GM19023 (cell line): Measurements from ENCODE around the gene SPATS2.
"Not testable (repeated sequence)": the region's sequence is repeated elsewhere in the genome, so short reads cannot be mapped to it uniquely, and the experiment has no call there.

ENCODE experiments used
- ATAC-seq: cut with Tn5 transposase; IDR thresholded peaks from one replicate; pipeline ENCODE4 v1.9.1; 2021; ENCODE audit warnings: mild to moderate bottlenecking, moderate library complexity; ENCODE audit not compliant: unreplicated experiment

SPATS2 gene

DNA sequence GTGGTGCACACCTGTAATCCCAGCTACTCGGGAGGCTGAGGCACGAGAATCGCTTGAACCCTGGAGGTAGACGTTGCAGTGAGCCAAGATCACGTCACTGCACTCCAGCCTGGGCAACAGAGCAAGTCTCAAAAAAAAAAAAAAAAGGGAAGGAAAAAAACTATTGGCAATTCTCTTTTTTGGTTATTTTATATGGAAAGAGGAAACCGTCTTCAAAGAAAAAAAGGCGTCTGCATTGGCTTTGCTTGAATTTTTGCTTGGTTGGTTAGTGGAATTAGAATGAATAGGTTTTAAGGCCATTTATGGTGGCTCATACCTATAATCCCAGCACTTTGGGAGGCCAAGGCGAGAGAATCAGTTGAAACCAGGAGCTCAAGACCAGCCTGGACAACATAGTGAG, 142.4 kb downstream of the SPATS2 start:
- ATAC-seq: not testable (repeated sequence)

DNA sequence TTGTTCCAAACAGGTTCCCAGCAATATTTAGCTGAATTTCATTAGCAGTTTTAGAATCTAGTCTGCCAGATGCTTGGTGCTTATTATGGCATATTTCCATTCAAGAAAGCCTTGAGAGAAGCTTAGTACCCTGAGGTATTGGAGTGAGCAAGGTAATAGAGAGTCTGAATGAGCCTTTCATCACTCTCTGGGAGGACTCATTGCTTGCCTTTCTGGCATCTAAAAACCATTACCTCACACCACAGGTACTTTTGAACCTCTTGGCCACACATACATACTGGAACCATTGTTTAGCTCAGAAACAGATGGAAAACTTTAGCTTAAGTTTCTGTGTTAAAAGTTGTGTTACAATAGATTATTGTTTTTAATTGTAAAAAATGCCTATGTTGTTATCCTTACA, 144.1 kb downstream of the SPATS2 start:
- ATAC-seq: no peak

DNA sequence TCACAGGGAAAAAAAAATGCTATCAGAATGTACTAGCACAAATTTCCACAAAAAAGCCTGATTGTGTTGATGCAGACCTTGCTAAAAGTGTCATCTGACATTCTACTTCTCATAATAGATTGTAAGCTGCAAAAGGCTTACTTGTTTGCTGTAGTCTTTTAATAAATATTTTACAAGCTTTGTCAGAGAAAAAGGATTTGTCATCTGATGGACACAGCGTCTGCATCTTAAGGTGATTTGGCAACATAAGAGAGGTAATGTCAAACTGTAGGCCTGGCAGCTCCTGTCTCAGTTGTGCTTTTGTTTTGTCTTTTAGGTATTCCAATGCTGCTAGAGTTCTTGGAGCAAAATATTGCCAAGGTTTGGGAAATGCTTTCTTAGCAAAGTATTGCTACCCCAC, 145.3 kb downstream of the SPATS2 start:
- no peak for ATAC-seq

DNA sequence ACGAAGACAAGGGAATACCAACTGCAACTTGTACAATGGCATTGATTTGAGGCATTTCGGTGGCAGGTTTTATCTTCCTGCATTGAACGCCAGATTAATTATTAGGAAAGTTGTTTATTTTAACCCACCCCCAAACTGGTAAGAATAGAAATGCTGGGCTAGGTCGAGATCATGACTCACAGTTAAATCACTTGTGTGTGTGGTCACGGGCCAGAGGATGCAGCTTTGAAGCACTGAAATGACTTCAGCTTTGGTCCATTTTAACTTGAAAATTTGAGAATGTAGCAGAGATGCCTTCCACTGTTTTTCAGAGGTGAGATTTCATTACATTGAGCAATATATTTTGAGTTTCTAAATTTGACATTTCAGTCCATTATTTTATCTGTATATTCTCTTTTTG, 148.0 kb downstream of the SPATS2 start:
- ATAC-seq: no peak

DNA sequence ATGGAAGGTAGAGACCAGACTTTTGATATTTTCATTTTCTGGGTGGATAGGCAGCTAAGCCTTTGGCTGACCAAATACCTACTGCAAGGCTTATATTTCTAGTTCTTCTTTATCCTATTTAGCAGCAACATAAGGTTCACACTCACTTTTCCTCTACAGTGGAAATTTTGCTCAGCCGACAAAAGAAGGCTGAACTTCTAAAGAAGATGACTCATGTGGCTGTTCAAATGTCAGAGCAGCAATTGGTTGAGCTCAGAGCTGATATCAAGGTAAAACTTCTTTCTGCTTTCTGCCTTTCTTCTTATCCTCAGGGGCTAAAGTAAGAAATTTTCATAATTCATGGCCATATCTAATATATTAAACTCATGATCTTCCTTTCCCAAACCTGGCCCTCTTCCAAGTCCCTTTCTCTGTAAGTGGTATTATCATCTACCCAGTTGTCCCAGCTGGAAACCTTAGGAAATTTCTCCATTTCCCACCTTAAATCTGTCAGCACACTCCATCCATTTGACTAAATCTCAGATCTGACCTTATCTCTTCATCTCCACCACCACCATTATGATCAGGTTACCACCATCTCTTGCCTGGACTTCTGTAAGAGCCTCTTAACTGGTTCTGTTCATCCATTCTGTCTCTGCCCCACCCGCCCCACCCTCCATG, 151.8 kb downstream of the SPATS2 start:
- no peak for ATAC-seq

DNA sequence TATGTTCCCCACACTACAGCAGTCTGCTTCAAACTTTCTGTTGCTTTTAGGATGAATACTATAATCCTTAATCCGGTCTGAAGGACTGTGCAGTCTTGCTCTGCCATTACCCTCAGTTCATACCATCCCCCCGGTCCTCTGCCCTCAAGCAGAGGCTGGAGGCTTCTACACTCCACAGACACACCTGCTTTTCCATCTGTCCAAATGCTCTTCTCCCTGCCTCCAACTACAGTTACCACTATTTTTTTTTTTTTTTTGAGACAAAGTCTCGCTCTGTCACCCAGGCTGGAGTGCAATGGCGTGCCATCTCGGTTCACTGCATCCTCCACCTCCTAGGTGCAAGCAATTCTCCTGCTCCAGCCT, 152.3 kb downstream of the SPATS2 start:
- ATAC-seq: no peak

DNA sequence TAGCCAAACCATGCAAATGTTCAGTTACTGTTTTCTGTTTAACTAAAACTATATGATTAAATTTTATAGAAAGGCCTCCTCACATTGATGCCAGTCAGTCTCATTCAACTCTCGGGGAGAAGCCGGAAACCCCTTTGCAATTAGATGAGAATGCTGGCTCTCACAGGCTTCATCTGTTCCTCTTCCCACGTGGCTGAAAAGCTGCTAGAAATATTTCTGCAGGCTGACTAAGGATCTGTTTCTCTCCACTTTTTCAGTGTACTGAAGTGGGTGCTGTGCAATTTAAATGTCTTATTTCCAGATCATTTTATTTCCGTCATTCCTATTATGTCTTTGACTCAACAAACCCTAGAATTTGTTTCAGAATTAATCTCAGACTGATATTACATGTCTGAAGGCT, 154.1 kb downstream of the SPATS2 start:
- no peak for ATAC-seq

DNA sequence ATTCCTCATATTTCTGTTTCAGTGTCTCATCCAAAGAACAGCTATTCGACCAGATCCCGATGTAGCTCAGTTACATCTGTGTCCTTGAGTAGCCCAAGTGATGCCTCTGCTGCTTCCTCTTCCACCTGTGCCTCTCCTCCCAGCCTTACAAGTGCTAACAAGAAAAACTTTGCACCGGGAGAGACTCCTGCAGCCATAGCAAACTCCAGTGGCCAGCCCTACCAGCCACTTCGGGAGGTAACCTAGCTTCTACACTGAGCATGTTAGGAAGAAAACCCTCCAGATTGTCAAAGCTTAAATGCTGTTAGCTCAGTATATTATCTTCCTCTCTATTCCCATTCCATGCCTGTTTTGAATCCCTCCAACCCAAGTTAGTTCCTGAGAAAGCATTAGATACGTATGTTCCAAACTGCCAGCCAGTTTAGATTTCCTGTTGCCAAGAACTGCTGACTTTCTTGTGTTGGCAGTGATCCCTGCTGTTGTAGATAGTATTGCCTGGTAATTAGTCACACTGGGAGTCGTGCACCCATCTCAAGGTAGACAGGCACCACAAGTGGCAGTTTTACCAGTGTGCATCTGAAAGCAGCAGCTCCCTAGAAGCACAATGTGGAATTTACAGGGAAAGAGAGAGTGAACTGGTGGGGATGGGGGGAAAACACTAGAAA, 157.5 kb downstream of the SPATS2 start:
- ATAC-seq: no peak

DNA sequence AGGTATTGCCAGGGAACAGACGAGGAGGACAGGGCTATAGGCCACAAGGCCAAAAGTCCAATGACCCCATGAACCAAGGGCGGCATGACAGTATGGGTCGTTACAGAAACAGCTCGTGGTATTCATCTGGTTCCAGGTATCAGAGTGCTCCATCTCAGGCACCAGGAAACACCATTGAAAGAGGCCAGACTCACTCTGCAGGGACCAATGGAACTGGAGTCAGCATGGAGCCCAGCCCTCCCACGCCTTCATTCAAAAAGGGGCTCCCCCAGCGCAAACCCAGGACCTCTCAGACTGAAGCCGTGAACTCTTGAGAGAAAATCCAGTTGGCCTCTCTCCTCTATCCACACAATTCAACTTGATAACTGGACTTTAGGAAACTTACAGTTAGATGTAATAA, 158.7 kb downstream of the SPATS2 start:
- no peak for ATAC-seq

DNA sequence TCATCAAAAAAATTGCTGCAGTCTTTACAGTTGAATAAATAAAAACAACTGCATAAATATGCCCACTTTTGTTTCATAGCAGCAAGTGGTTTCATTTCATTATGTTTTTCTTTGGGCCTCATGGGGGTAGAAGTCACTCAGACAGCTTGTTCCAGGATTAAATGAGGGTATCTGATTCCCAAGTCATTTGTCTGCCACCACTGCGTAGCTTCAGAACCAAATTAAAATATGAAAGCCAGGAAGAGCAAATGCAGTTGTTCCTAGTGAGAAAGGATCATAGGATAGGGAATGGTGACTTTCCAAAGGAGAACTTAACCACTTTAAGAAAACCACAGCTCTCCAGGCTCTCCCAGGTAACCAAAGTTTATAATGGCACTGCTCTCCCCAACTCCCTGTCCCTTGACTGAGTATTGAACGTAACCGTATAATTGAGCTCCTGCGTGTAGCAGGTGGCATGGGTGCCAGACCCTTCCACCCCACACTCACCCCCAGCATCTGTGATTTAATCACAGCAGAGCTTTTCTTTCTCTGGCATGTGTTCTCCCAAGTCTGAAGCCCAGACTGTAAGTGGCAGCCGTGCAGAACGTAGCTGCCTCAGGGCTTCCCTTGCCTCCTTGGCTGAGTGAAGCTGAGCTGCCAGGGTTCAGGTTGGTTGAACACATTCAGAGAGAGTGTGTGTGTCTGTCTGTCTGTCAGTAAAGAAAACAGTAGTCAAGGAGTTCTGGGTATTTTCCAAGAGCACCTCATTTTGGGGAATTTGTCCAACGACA, 160.3 kb downstream of the SPATS2 start:
- ATAC-seq: no peak

DNA sequence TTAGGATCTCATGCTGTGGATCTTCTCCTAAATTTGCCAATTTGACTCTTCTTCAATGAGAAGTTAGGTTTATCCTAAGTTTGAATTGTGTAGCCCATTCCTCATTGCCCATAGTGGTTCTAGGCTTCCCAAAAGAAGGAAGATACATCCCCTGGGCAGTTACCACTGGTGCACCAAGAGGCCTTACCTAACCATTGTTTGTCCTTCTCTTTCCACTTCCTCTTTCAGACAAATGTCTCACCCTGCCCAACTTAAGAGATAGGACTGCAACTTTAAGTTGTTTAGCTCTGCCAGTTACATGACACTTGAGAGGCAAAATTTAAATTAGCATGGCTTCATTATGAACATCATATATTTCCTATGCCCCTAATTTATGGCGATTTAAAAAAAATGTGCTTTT, 162.2 kb downstream of the SPATS2 start:
- ATAC-seq: no peak

DNA sequence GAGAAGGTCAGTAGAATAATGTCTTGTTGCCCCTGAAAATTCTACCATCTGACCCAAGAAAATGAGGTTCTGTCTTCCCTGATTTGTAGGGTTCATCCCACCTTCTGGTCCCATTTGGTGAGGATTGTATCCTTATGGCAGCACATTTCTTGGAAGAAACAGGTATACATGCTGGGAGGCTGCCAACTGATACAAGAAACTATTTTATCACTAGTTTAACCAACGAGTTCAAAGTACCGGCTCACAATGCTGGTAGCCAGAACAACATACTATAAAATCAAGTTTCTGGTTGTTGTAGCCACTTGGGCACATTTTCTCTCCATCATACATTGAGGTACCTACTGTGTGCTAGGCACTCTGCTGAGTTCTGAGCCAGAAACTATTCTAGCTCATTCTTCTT, 164.5 kb downstream of the SPATS2 start:
- no peak for ATAC-seq

DNA sequence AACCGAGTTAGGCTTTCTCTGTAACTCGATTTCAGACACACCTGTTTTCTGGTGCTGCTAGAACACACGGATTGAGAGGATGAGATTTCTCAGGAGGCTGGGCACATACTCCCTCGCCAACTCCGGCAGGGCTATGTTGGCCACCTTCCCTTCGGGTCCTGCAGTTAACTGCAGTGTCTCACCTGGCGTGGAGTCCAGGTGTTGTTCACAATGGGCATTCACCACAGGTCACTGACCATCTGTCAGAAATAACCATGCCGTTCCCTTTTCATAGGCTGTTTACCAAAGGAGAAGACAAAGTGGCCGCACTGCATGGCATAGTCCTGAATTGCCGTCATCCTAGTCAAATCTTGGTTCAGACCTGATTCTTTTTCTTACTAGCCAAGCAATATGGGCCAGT, 166.1 kb downstream of the SPATS2 start:
- ATAC-seq: no peak

DNA sequence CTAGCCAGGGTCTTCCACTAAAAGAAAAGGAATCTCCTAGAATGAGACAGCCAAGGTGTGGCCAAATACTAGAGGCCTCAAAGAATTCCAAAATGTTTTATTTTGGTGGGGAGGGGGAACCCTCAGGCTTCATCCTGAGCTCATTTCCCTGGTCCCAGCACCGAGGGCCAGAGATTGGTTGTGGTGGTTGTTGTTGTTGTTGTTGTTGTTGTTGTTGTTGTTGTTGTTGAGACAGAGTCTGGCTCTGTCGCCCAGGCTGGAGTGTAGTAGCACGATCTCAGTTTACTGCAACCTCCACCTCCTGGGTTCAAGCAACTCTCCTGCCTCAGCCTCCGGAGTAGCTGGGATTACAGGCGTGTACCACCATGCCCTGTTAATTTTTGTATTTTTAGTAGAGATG, 166.9 kb downstream of the SPATS2 start:
- not testable (repeated sequence) for ATAC-seq

DNA sequence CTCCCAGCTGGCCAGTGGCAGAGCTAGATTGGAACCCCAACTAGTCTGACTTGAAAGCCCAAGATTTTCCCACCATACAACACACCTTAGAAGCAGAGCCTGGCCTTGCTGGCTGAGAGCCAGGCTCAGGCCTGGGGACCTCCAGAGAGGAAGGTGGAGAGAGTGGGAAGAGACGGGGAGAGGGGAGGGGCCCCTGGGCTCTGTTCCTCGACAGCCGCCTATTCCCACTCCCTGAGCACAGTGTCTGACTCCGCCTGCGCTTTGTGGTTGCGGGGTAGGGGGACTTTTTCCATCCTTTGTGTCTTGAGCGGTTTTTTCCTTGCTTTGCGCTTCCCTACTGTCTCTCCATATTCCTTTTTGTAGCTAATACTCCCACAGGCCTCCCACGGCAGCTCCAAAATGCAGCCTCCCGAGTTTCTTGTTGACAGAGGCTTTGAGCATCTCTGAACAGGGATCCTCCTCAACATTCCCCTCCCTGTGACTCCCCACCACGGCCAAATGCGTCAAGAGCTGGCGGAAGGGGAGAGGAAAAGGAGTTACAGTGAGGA, 167.5 kb downstream of the SPATS2 start:
- no peak for ATAC-seq

DNA sequence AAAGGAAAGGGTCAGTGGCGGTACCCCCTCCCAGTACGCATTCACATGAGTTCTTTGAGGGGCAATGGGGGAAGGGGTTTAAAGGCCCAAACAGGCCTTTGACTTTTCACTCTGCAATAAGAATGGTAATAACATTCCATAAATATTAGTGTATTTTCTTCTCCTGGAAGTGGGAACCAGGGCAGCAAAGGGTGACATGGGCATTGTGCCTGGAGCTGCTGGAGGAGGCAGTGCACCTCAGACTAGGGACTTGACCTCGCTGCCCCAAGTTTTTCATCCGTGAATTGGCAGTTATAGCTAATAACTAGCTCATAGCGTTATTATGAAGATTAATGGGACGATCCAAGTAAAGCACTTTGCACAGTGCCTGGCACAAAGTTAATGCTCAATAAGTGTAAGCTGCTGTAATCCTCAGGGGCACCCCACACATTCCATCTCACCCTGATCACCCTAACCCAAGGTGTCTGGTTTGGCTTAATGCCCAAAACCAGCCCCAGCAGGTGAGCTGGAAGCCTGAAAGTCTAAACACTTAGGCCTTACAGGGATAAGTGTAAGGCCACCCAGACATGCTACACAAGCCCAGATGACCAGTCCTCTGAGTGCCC, 168.8 kb downstream of the SPATS2 start:
- ATAC-seq: no peak

DNA sequence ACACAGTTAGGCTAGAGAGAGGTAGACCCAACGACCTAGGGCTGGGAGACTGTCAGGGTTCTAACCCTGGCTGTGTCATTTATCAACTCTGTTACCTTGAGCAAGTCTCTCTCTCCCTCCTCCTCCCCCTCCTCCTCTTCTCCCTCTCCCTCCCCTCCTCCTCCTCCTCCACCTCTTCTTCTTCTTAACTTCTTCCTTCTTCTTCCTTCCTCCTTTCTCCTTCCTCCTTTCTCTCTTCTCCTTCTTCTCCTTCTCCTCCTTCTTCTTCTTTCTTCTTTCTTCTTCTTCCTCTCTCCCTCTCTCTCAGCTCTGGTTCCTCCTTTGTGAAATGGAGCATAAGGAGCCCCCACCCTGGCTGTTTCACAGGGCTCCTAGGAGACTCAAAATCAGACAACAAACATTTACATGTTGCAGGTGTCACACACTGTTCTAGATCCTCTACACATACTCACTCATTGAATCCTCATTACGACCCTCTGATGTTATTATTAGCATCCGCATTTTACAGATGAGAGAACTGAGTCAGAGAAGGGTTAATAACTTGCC, 169.3 kb downstream of the SPATS2 start:
- ATAC-seq: no peak

DNA sequence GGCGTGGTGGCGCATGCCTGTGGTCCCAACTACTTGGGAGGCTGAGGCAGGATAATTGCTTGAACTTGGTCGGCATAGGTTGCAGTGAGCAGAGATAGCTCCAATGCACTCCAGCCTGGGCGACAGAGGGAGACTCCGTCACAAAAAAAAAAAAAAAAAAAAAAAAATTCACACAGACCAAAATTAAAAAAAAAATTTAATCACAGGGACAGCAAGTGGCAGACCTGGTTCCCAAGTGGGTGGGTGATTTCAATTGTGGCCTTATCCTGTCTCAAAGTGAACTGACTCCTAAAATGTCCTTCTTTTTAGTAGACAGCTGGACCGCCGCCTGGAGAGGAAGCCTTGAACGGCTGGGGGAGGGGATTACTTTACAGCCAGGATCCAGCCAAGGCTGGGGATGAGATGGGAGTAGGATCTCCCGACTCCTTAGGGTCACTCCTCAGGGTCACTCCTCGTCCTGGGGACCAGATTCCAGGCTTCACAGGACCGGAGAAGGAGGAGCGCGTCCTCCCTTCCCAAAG, 170.0 kb downstream of the SPATS2 start:
- no peak for ATAC-seq

DNA sequence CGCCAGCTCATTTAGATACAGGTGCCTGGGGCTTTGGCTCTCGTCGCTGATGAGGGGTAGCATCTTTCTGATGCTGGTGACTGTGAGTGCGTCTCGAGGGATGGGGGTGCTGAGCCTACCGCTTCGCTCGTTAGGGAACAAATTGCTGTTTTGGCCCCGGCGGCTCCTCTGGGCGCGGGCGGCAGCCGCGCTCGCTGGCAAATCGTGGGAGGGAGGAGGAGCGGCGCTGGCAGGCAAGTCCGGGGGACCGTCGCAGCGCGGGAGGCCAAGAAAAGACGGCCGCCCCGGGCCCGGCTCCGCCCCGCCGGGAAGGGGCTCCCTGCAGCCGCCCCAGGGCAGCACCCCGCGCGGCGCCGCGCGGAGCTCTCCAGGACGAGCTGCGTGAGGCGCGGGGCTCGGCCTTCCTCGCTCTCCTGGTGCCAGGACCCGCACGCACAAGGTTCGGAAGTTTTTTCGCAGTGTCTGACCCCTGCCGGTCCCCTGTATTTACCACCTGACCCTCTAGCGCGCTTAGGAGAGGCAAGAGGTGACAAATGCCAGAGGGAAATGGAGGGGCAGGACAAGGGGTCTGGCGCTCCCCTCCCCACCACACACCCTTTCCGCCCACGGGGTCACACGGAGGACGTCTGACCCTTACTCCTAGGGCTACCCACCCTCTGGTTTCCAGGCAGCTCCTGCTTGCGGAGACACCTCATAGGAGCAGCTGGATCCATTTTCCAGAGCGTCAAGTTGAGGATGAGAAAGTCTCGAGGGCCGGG, 170.7 kb downstream of the SPATS2 start:
- no peak for ATAC-seq
